A549 (cell line): ENCODE measurements around the gene SETX. TPM values are rescaled to one million over a fixed set of nuclear protein-coding genes. Genes with fewer than 3 reads are reported as not detected.

Experiments used
- ATAC-seq, 2 experiments: fragments of 200-7000 bp in 1 of 2; fragments of >200 bp in 1 of 2; cut with Nextera tagmentation in 1 of 2; cut with Tn5 transposase in 1 of 2; 3 replicates each; pipeline versions ENCODE4 v1.8.0 to v1.9.1; 2018 to 2020; ENCODE audit warnings: mild to moderate bottlenecking in 1 of 2, moderate library complexity in 1 of 2
- CTCF ChIA-PET: fragments of 300-600 bp; sonication (Branson Sonifier 250); formaldehyde crosslinking; extraction: SDS; loops from one replicate; lab custom pipeline; 2021; ENCODE audit warnings: antibody characterized with exemption, inconsistent platforms; lab: Yijun Ruan, JAX
- POLR2A ChIA-PET: fragments of 350-600 bp; formaldehyde crosslinking; extraction: SDS; loops from one replicate; lab custom pipeline; 2021; ENCODE audit warnings: antibody characterized with exemption, inconsistent platforms; lab: Yijun Ruan, JAX
- DNase-seq, 2 experiments: peaks; one replicate each; pipeline versions ENCODE4 v3.0.0 to v3.0.0-alpha.2; 2011 to 2016; ENCODE audit warnings: low read depth in 1 of 2, low spot score in 1 of 2
- FAIRE-seq: peaks from 2 replicates; lab custom pipeline; 2011; peaks lifted over from hg19 to GRCh38; lab: Jason Lieb, UNC
- H3K27ac ChIP-seq, 2 experiments: fragments of >200 bp; sonication (Bioruptor Twin); formaldehyde crosslinking; 3 replicates each; pipeline ENCODE4 v1.5.1; 2016 to 2017
- H3K4me1 ChIP-seq: fragments of >200 bp; sonication (Bioruptor Twin); formaldehyde crosslinking; 3 replicates; pipeline ENCODE4 v1.6.1; 2016
- H3K4me2 ChIP-seq: fragments of >200 bp; sonication (Bioruptor Twin); formaldehyde crosslinking; 3 replicates; pipeline ENCODE4 v1.6.1; 2016
- H3K4me3 ChIP-seq: fragments of >200 bp; sonication (Bioruptor Twin); formaldehyde crosslinking; 3 replicates; pipeline ENCODE4 v1.5.1; 2016
- H3K9me3 ChIP-seq: fragments of >200 bp; sonication (Bioruptor Twin); formaldehyde crosslinking; 3 replicates; pipeline ENCODE4 v1.6.1; 2016
- BHLHE40 ChIP-seq: IDR thresholded peaks from 2 replicates; pipeline ENCODE4 v1.6.1; 2012; ENCODE audit warnings: low read depth, low read length, inconsistent platforms
- CHD2 ChIP-seq: fragments of 150-350 bp; IDR thresholded peaks from 2 replicates; pipeline ENCODE4 v1.6.1; 2014; ENCODE audit warnings: low read length; ENCODE audit not compliant: partially characterized antibody
- CHD4 ChIP-seq: fragments of 200-600 bp; sonication (generic); IDR thresholded peaks from 2 replicates; pipeline ENCODE4 v1.6.1; 2016; ENCODE audit warnings: antibody characterized with exemption, mild to moderate bottlenecking, borderline replicate concordance
- E2F6 ChIP-seq: IDR thresholded peaks from 2 replicates; pipeline ENCODE4 v1.6.1; 2012; ENCODE audit warnings: low read depth, borderline replicate concordance
- EP300 ChIP-seq, 2 experiments: fragments of >200 bp; sonication (Bioruptor Twin); formaldehyde crosslinking; IDR thresholded peaks; 2 replicates in 1 of 2; 3 replicates in 1 of 2; pipeline ENCODE4 v1.6.1; 2016 to 2017
- FOSB ChIP-seq: fragments of 250-450 bp; sonication (Bioruptor Pico); IDR thresholded peaks from 2 replicates; pipeline ENCODE4 v1.5.0; 2020; ENCODE audit warnings: mild to moderate bottlenecking, moderate library complexity
- FOSL2 ChIP-seq, 2 experiments: fragments of 450-650 bp in 1 of 2; fragments of >200 bp in 1 of 2; sonication (Bioruptor Twin) in 1 of 2; formaldehyde crosslinking; IDR thresholded peaks; 2 replicates each; pipeline versions ENCODE4 v1.5.0 to v1.6.1; 2016 to 2020; ENCODE audit warnings: mild to moderate bottlenecking in 1 of 2, moderate library complexity in 1 of 2
- HDAC2 ChIP-seq: fragments of 200-600 bp; sonication (generic); IDR thresholded peaks from 2 replicates; pipeline ENCODE4 v1.6.1; 2016
- HES2 ChIP-seq: fragments of >200 bp; sonication (Bioruptor Twin); formaldehyde crosslinking; IDR thresholded peaks from 2 replicates; pipeline ENCODE4 v1.6.1; 2016
- HEYL ChIP-seq: fragments of 250-450 bp; sonication (Bioruptor Pico); IDR thresholded peaks from 2 replicates; pipeline ENCODE4 v1.8.0; 2021; ENCODE audit warnings: mild to moderate bottlenecking, moderate library complexity
- HOXB5 ChIP-seq: fragments of 250-450 bp; sonication (Bioruptor Pico); IDR thresholded peaks from 2 replicates; pipeline ENCODE4 v1.5.0; 2020; ENCODE audit warnings: mild to moderate bottlenecking, moderate library complexity
- JUNB ChIP-seq: fragments of >200 bp; sonication (Bioruptor Twin); formaldehyde crosslinking; IDR thresholded peaks from 2 replicates; pipeline ENCODE4 v1.6.1; 2016
- KDM5A ChIP-seq: fragments of 200-600 bp; sonication (generic); IDR thresholded peaks from 2 replicates; pipeline ENCODE4 v1.6.1; 2016; ENCODE audit warnings: antibody characterized with exemption, mild to moderate bottlenecking
- MYC ChIP-seq: IDR thresholded peaks from 2 replicates; pipeline ENCODE4 v1.6.1; 2012; ENCODE audit warnings: mild to moderate bottlenecking, inconsistent platforms, low read length, improper control_type of control experiment, borderline replicate concordance
- POLR2A ChIP-seq: IDR thresholded peaks from 2 replicates; pipeline ENCODE4 v1.6.1; 2012; ENCODE audit warnings: mild to moderate bottlenecking, low read length
- POLR2AphosphoS2 ChIP-seq: conservative IDR thresholded peaks from 2 replicates; pipeline ENCODE4 v1.6.1; 2012; ENCODE audit warnings: low read length, improper control_type of control experiment, inconsistent platforms
- REST ChIP-seq: fragments of 200-600 bp; sonication (generic); IDR thresholded peaks from 2 replicates; pipeline ENCODE4 v1.6.1; 2016; ENCODE audit warnings: antibody characterized with exemption, mild to moderate bottlenecking, moderate library complexity
- SREBF2 ChIP-seq: fragments of 450-650 bp; IDR thresholded peaks from 2 replicates; pipeline ENCODE4 v1.6.1; 2014; ENCODE audit warnings: mild to moderate bottlenecking, moderate library complexity
- TP53 ChIP-seq: fragments of 250-450 bp; sonication (Bioruptor Pico); IDR thresholded peaks from 2 replicates; pipeline ENCODE4 v1.5.0; 2021; ENCODE audit warnings: mild to moderate bottlenecking, moderate library complexity
- ZC3H11A ChIP-seq: fragments of 450-650 bp; IDR thresholded peaks from 2 replicates; pipeline ENCODE4 v1.6.1; 2014; ENCODE audit warnings: antibody characterized with exemption, mild to moderate bottlenecking
- WGBS: methylation state at CpG from one replicate; pipeline ENCODE4 v1.1.6; 2017; ENCODE audit errors: missing lambda C conversion rate; 5-methylcytosine and 5-hydroxymethylcytosine counted together
- polyA plus RNA-seq, 4 experiments: library from polyadenylated mRNA; depleted of rRNA in 3 of 4; stranded (reverse); fragments of >200 nt; fragmentation: RNase III in 1 of 4; extraction: RNeasy Plus Mini Kit Qiagen cat#74134 plus additional on column Dnase treatment in 1 of 4; gene quantifications; 2 replicates in 3 of 4; 3 replicates in 1 of 4; pipeline ENCODE4 v1.2.3, GENCODE V29; 2011 to 2017
- TF ChIP-seq, protein P1 (sequence below): IDR thresholded peaks from 2 replicates; pipeline ENCODE4 v1.6.1; 2012
- TF ChIP-seq, protein P2 (sequence below): fragments of 150-350 bp; IDR thresholded peaks from 2 replicates; pipeline ENCODE4 v1.6.1; 2014; ENCODE audit warnings: low read depth, mild to moderate bottlenecking, low read length

The SETX gene
- polyA plus RNA-seq, 2 of the 4 experiments (the other 2 are of a cell fraction), result 14.7 to 34.3 TPM

- ATAC-seq (no peak), DNase-seq (no peak), FAIRE-seq (no peak)
- WGBS, result 0% methylated on average over 9 of the region's 33 CpGs
- TF ChIP-seq, protein P1, sequence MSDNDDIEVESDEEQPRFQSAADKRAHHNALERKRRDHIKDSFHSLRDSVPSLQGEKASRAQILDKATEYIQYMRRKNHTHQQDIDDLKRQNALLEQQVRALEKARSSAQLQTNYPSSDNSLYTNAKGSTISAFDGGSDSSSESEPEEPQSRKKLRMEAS, result peak; percentile 68
- no peak for TF ChIP-seq CHD4
- no peak for TF ChIP-seq CHD2
- TF ChIP-seq MYC, result no peak
- no peak for TF ChIP-seq KDM5A
- TF ChIP-seq, protein P2, sequence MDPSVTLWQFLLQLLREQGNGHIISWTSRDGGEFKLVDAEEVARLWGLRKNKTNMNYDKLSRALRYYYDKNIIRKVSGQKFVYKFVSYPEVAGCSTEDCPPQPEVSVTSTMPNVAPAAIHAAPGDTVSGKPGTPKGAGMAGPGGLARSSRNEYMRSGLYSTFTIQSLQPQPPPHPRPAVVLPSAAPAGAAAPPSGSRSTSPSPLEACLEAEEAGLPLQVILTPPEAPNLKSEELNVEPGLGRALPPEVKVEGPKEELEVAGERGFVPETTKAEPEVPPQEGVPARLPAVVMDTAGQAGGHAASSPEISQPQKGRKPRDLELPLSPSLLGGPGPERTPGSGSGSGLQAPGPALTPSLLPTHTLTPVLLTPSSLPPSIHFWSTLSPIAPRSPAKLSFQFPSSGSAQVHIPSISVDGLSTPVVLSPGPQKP, result no peak
- TF ChIP-seq HDAC2, result no peak
- TF ChIP-seq REST, result no peak
- TF ChIP-seq FOSB (CRISPR knock-in tag), result no peak
- no peak for TF ChIP-seq ZC3H11A
- peak; percentile 66; the same call in 1 of the 2 replicates for TF ChIP-seq E2F6
- TF ChIP-seq FOSL2 (IDR thresholded peaks at IDR 0.05), result no peak
- no peak for TF ChIP-seq FOSL2 (CRISPR knock-in tag; IDR thresholded peaks at IDR 0.05)
- no peak for TF ChIP-seq HOXB5
- no peak for TF ChIP-seq JUNB
- no peak for TF ChIP-seq SREBF2
- no peak for TF ChIP-seq TP53
- ChIA-PET CTCF (interaction anchor here (1.0 to 10.6 kb wide), 4 partner anchors 7 to 481 kb away, joined by 5 to 232 read pairs (median 70); no protein-coding TSS in a partner anchor), POLR2A (no interaction called here)
- Histone ChIP-seq H3K27ac (peak overlapping the region; percentile 33 to 79; a peak in 5 of 6 replicates), H3K4me3 (peak overlapping the region; percentile 78), H3K4me2 (peak overlapping the region; percentile 100), H3K4me1 (peaks cover 16% of the 10 kb centered on the region; the same call in 2 of the 3 replicates), H3K9me3 (no peaks in the 10 kb centered on the region)
Observed at GRCh38 chr9:132241483-132241839, 113.3 kb downstream of the SETX start.

- no peak for TF ChIP-seq HES2
- TF ChIP-seq EP300 (IDR thresholded peaks at IDR 0.05), result no peak
- TF ChIP-seq POLR2A, result 0 out of 2 replicates have a peak, but pooled peaks have one; percentile 13
- TF ChIP-seq BHLHE40, result no peak
- TF ChIP-seq HEYL (CRISPR knock-in tag), result no peak
- TF ChIP-seq, protein P1, result peak; percentile 34; the same call in 1 of the 2 replicates
- peak; percentile 60; the same call in 1 of the 2 replicates for TF ChIP-seq E2F6
- TF ChIP-seq POLR2AphosphoS2, result no peak
- FAIRE-seq (no peak), ATAC-seq (peak; percentile 67 to 88), DNase-seq (peak; percentile 86 to 97)
- Histone ChIP-seq H3K4me2 (peak overlapping the region; percentile 100), H3K4me1 (peaks cover 16% of the 10 kb centered on the region; the same call in 2 of the 3 replicates), H3K9me3 (no peaks in the 10 kb centered on the region), H3K27ac (peak overlapping the region in 1 of 2 experiments; percentile 79; a peak in 4 of 6 replicates), H3K4me3 (peak overlapping the region; percentile 78)
- ChIA-PET CTCF (interaction anchor here (1.0 to 10.6 kb wide), 6 partner anchors 8 to 480 kb away, joined by 5 to 232 read pairs (median 70); partner anchors contain the start of gene NTNG2), POLR2A (no interaction called here)
- 43% methylated on average over 20 of the region's 63 CpGs for WGBS
Observed at GRCh38 chr9:132240841-132241482, 113.8 kb downstream of the SETX start.
